Measurements from ENCODE around the gene MACROD1.

DNA sequence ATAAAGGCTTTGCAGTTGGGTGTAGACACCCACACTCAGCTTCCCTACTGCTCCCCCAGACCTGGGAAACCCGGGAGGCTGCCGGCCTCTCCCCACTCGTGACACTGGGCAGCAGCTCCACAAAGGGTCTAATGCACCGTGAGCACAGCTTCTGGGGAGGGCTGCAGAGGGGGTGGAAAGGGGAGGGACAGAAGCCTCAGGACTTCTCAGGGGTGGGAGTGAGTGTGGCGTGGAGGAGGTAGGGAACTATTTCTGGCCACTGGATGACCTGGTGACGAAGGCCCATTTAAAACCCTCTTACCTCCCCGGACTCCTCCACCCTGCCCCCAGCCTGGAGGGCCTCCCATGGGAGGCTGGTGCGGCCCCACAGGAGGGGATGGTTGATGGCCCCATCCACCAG is 56.6 kb downstream of the MACROD1 start:
- TF ChIP-seq, protein P1, sequence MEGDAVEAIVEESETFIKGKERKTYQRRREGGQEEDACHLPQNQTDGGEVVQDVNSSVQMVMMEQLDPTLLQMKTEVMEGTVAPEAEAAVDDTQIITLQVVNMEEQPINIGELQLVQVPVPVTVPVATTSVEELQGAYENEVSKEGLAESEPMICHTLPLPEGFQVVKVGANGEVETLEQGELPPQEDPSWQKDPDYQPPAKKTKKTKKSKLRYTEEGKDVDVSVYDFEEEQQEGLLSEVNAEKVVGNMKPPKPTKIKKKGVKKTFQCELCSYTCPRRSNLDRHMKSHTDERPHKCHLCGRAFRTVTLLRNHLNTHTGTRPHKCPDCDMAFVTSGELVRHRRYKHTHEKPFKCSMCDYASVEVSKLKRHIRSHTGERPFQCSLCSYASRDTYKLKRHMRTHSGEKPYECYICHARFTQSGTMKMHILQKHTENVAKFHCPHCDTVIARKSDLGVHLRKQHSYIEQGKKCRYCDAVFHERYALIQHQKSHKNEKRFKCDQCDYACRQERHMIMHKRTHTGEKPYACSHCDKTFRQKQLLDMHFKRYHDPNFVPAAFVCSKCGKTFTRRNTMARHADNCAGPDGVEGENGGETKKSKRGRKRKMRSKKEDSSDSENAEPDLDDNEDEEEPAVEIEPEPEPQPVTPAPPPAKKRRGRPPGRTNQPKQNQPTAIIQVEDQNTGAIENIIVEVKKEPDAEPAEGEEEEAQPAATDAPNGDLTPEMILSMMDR (IDR thresholded peaks at IDR 0.05) = no peak
- TF ChIP-seq POLR2A (IDR thresholded peaks at IDR 0.05) = no peak

All from suprapubic skin (tissue), 3 donors.